Subcutaneous adipose tissue (tissue), 4 donors: ENCODE results near the gene BDP1. TPM values are rescaled to one million over a fixed set of nuclear protein-coding genes. Genes with fewer than 3 reads are reported as not detected.

Experiments used
- small RNA-seq: library from RNA; depleted of rRNA; stranded (forward); fragments of <200 nt; gene quantifications from one replicate; pipeline ENCODE3, GENCODE V24; 2016
- total RNA-seq, 4 donors: library from RNA; depleted of rRNA; stranded (reverse); fragments of >200 nt; gene quantifications; one replicate each; pipeline ENCODE4 v1.1.0, GENCODE V29; 2016
- TF ChIP-seq, protein P1 (sequence below): fragments of 450-650 bp; IDR thresholded peaks from one replicate; pipeline ENCODE4 v1.5.1; 2016; ENCODE audit warnings: low read depth, mild to moderate bottlenecking, control low read depth, antibody characterized with exemption, moderate library complexity

Gene BDP1
- total RNA-seq, 4 donors from 2014 or later = 30.3 to 46.3 (median 34.9) TPM

DNA sequence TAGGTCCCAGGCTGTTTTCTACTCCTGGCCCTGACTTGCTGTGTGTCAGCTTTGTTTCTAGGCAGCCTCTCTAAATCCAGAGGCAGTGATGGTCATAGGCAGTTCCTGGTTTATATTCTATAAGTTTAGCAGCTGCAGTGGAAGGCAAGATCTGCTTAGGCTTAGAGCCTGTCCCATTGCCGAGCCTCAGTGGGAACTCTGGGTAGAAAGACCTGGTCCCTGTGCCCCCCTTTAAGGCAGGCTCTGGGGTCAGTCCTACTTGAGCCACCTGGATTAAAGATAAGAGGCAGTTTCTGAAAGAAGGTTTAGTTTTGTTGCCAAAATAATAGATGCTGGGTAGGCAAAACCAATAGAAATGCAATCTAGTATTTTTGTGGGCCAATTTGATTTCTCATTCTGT is 145.3 kb downstream of the BDP1 start:
- TF ChIP-seq, protein P1, sequence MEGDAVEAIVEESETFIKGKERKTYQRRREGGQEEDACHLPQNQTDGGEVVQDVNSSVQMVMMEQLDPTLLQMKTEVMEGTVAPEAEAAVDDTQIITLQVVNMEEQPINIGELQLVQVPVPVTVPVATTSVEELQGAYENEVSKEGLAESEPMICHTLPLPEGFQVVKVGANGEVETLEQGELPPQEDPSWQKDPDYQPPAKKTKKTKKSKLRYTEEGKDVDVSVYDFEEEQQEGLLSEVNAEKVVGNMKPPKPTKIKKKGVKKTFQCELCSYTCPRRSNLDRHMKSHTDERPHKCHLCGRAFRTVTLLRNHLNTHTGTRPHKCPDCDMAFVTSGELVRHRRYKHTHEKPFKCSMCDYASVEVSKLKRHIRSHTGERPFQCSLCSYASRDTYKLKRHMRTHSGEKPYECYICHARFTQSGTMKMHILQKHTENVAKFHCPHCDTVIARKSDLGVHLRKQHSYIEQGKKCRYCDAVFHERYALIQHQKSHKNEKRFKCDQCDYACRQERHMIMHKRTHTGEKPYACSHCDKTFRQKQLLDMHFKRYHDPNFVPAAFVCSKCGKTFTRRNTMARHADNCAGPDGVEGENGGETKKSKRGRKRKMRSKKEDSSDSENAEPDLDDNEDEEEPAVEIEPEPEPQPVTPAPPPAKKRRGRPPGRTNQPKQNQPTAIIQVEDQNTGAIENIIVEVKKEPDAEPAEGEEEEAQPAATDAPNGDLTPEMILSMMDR = no peak

DNA sequence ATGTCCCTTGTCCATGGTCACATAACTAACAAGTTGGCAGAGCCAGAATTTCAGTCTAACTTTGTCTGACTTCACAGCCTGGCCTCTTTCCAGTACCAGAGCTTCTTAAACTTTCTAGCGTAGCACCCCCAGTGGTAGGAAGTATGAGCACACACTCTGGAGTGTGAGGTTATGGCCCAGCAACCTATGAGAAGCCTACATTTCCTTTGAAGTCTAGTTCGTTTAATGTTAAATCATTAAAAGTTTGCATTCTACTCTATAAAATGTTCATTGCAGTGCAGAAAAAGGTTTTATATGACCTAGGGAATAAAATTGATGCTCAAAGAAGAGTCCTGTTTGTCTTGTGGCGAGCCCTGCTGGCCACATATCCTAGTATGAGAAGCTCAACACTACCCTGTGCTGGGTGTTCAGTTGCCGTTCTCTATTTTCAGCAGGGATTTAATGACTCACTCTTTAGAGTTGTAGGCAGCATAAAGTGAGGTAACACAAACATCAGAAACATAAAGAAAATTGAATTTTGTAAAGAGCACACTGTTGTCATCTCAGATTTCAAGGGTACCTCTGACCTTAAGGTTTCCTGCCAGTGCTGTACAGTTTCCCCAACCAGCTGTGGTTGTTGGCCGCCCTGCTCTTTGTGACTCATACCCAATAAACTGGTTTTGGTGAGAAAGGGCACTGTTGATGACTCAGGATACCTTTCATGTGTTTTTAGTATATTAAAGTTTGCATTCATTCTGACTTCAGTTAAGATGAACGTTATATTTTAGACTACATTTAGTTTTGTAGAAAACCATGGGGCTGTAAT is 146.0 kb downstream of the BDP1 start:
- TF ChIP-seq, protein P1 = no peak

DNA sequence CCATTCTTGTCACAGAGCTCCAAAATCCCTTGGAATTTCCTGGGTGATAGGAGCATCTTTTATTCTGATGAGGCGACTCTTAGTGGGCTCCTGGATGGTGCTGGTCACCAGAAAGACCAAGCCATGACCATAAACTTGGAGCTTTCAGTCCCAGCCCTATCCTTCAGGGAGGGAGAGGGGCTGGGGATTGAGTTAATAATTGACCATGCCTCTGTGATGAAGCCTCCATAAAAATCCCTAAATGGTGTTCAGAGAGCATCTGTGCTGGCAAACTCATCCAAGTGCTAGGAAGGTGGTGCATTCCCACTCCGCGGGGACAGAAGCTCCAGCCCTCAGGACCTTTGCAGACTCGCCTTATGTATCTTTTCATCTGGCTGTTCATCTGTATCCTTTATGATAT is 160.4 kb downstream of the BDP1 start:
- TF ChIP-seq, protein P1 = no peak

Small RNAs within 50 kb of the gene (small RNA-seq; reads per million reads assigned to genes)
- not detected for gene HMGN1P12

Other genes starting within 250 kb of the BDP1 start
- gene MCCC2, start 131.7 kb downstream of the BDP1 start, total RNA-seq = 10 to 100 TPM; 52.4 to 95.5 (median 79.4) TPM